Activated CD4-positive, alpha-beta T cell treated with anti-CD3 and anti-CD28 coated beads for 48 hours (primary cell): ENCODE measurements around the gene NUP35.

Experiments used
- DNase-seq: peaks from one replicate; pipeline ENCODE4 v3.0.0-alpha.2; 2020

Gene NUP35, protein sequence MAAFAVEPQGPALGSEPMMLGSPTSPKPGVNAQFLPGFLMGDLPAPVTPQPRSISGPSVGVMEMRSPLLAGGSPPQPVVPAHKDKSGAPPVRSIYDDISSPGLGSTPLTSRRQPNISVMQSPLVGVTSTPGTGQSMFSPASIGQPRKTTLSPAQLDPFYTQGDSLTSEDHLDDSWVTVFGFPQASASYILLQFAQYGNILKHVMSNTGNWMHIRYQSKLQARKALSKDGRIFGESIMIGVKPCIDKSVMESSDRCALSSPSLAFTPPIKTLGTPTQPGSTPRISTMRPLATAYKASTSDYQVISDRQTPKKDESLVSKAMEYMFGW

GRCh38 chr2:183124222-183124956, at the start of gene NUP35:
Gene NUP35 (plus strand): TSS chr2:183124443. CDS start chr2:183124458, 15 bp downstream.
- DNase-seq = peak; percentile 88

GRCh38 chr2:183078163-183078463, 46.1 kb upstream of the NUP35 start:
- no peak for DNase-seq

- DNase-seq = peak; percentile 90
Observed at GRCh38 chr2:183078464-183079138, 45.6 kb upstream of the NUP35 start, which contains the start of gene DUSP19. Gene DUSP19 (plus strand): TSS chr2:183078747. CDS start chr2:183078934, 187 bp downstream.

DNA sequence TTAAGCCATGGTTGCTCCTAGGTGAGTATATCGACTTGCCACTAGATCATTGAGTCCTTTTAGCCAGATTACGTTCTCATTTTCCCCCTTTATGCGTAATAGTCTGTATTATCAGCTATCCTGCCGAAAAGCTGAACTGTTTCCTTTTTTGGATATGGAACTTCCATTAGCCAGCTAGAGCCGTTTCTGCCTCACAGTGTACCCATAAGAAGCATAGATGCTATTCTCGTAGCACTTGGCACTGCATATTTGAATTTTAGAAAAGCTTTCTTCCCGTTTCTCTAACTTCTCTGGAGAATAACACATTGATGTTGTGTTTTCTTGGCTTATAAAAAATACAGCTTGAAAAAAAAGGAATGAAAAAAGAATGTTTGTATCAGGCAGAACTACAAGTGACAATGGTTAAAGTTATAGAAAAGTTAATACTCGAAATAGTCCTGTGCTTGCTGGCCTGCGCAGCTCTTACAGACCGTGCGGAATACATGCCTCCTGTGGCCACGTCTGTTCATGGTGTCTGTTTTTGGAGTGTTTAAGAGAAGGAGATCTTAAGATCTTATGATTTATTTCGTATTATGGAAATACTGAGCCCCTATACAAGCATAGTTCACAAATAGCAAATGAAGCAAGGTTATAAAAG, 45.0 kb upstream of the NUP35 start:
- DNase-seq = no peak

GRCh38 chr2:183081911-183082310, 42.3 kb upstream of the NUP35 start:
- DNase-seq = no peak

GRCh38 chr2:183088061-183088460, 36.2 kb upstream of the NUP35 start:
- DNase-seq = no peak

GRCh38 chr2:183089192-183089851, 34.9 kb upstream of the NUP35 start:
- DNase-seq = no peak

DNA sequence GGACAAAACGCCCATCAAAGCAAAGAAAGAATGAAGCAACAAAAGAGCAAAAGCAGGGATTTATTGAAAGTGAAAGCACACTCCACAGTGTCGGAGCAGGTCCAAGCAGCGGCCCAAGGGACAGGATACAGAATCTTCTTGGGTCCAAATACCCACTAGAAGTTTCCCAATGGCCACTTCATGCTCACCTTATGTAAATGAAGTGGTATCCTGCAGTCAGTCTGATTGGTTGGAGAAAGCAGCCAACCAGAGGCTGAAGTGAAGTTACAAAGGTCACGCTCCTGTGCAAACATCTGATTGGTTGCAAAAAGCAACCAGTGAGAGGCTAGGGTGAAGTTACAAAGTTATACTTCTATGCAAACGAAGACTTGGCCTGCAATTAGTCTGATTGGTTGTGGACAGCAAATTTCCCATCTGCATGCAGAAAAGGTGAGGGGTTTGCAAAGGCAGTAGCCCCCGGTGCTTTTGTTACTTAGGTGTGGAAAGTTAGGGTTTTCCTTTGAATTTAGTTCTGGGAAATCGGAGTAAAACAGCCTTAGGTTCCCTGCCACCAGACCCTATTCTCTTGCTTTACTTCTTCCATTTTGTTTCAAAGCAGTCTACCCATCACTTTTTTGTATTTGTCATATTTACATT, 32.8 kb upstream of the NUP35 start:
- no peak for DNase-seq

DNA sequence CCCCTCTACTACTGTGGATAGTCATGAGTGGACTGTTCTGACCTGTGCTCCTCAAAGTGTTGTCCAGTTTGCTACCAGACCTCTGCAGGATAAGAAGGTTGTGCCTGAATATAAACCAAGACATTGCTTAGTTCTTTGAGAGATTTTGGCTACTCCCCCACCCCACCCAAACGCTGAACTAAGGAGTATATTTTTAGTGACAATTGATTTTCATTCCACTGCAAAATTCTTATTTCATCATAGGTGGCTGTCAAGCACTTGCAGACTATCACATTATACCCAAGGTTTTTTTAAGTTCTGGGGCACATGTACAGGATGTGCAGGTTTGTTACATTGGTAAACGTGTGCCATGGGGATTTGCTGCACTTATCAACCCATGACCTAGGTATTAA, 32.3 kb upstream of the NUP35 start:
- DNase-seq = no peak

GRCh38 chr2:183093857-183094657, 30.2 kb upstream of the NUP35 start:
- no peak for DNase-seq

DNA sequence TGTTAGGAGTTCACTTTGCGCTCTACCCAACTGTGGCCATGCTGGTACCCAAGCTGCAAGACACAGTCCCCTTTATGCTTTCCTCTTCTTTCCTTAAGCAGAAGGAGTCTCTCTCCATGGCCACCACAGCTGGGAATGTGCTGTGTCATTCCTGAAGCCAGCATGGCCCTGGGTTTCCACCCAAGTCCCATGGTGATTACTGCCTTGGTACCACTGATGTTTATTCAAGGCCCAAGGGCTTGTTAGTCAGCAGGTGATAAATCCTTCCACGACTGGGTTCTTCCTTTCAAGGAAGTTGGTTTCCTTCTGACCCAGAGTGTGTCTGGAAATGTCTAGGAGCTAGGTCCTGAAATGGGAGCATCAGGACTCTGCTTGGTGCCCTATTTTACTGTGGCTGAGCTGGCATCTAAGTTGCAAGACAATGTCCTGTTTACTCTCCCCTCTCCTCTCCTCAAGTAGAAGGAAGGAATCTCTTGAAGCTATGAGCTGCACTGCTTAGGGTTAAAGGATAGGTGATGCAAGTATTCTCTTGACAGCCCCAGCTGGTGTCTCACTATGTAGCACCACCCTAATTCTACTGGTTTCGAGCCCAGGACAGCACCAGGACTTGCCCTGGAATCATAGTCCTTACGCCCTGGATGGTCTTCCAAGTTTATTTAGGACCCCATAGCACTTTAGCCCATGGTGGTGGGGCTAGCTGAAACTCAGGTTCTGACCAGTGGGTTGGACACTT, 18.7 kb upstream of the NUP35 start:
- DNase-seq = no peak

DNA sequence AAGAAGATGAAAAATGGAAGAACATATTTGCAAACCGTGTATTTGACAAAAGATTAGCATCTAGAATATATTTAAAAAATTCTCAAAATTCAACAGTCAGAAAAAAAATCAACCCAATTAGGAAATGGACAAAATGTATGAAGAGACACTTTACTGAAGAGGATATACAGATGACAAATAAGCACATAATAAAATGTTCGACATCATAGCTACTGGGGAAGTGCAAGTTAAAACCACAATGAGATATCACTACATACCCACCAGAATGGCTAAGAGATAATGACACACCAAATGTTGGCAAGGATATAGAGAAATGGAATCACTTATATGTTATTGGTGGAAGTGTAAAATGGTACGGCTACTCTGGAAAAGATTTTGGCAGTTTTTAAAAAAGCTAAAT, 11.7 kb upstream of the NUP35 start:
- no peak for DNase-seq

DNA sequence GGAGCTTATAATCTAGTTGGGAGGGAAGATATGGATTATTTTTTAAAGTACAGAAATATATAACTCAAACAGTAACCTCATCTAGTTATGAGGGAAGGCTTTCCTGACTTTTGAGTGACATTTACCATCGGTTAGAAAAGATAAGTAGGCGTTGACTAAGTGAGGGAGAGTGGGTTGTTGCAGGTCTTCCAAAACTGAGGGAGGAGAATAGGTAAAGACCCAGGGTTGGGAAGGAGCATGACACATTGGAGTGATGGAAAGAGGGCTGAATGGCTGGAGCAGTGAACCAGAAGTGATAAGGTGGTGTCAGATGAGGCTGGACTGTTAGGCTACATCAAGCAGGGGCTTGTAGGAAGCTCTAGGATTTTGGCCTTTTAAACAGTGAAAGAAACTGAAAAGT, 10.6 kb upstream of the NUP35 start:
- no peak for DNase-seq

DNA sequence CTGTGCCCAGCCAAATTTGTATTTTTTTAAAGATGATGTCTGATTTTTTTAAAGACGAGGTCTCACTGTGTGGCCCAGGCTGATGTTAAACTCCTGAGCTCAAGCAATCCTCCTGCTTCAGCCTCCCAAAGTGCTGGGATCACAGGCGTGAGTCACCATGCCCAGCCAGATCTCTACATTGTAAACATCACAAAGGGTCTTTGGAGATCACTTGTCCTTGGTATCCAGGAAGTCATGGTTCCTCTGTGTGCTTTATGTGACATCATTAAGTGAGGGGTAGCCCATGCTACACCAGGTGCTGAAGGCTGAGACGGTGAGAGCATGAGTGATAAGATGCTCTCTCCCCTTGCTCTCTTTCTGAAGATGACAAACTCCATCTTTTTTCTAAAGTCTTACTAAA, 7.0 kb upstream of the NUP35 start:
- no peak for DNase-seq

DNA sequence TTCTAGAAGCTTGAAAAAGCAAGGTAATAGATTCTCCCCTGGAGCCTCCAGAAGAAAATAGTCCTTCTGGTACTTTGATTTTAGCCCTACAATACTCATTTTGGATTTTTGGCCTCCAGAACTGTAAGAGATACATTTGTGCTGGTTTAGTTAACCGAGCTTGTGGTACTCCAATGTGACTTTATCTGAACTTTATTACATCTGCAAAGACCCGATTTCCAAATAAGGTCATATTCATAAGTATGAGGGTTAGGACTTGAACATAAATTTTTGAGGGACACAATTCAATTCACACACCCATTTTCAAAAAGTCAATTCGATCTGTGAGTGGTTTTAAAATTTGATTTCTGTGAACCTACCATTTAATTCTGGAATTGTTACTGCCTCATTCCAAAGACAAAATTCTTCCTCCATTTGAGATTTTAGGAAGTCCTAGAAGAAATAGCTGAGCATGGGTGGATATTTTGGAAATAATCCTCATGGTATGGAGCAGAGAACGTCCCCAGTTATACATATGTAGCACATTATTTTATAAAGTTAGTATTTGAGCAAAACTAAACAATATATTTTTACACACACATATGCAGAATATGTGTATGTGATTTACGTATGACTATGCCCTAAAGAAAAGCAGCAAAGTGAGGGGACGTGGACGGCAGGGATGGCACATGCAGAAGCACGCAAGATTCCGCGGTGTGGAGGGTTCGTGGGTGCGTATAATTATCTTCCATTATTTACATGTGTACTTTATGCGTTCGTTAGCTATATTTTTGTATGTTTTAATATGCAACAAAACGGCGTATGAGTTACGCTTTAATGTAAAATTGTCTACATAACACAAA, 905 bp upstream of the NUP35 start:
- no peak for DNase-seq

- no peak for DNase-seq
Observed at GRCh38 chr2:183123959-183124221, 353 bp upstream of the NUP35 start.

DNA sequence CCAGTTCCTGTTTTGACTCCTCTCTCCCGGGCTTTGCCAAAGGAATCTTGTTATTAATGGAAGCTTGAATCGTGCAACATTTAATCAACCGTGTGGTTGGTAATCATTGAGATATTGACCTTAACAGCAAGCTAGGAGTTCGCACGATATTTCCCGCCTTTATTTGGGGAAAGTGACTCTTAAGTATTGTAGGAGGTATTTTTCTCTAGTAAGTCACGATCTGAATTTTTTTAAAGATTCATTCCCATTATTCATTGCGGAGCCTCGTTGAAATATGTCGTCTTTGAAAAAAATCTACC, 663 bp downstream of the NUP35 start:
- no peak for DNase-seq

GRCh38 chr2:183125659-183126341, 1.6 kb downstream of the NUP35 start:
- no peak for DNase-seq

DNA sequence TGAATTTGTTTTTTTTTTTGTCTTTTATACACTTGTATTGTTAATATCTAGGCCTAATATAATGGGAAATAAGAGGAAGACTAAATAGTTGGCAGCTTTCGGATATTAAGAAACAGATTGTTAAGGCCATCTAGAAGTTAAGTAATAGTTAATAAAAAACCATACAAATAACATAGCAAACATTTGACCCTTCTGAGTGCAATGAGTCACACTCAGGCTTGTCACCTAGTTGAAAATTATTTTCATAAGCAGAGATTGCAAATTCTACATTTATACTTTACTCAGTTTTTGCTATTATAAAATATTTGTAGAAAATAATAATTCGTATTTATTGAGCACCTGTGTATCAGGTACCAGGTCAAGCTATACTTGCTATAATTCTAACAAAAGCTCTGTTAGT, 2.4 kb downstream of the NUP35 start:
- no peak for DNase-seq

GRCh38 chr2:183134016-183134415, 9.8 kb downstream of the NUP35 start:
- DNase-seq = no peak
